CD4-positive, alpha-beta T cell treated with Interleukin-6 at 100 ng/mL for 8 hours (primary cell): Measurements from ENCODE around the gene SCAMP2.
A peak's percentile ranks its signal among the peaks of the same experiment; 100 is the strongest.

Source experiments
- DNase-seq: peaks from one replicate; pipeline ENCODE4 v3.0.0-alpha.2; 2020; ENCODE audit warnings: mixed read lengths, low spot score

SCAMP2 gene

GRCh38 chr15:74838746-74839525 lies 34.2 kb downstream of the SCAMP2 start:
- DNase-seq = no peak

- DNase-seq = no peak
Observed at GRCh38 chr15:74838137-74838516, 35.0 kb downstream of the SCAMP2 start.

GRCh38 chr15:74837482-74838136 lies 35.6 kb downstream of the SCAMP2 start:
- no peak for DNase-seq

- no peak for DNase-seq
Observed at GRCh38 chr15:74836846-74837245, 36.3 kb downstream of the SCAMP2 start.

GRCh38 chr15:74835312-74835823 lies 37.8 kb downstream of the SCAMP2 start:
- peak; percentile 25 for DNase-seq

GRCh38 chr15:74833376-74834107 lies 39.6 kb downstream of the SCAMP2 start:
- DNase-seq = no peak

GRCh38 chr15:74832826-74833225 lies 40.3 kb downstream of the SCAMP2 start:
- DNase-seq = no peak

GRCh38 chr15:74831813-74832495 lies 41.2 kb downstream of the SCAMP2 start:
- no peak for DNase-seq

- no peak for DNase-seq
Observed at GRCh38 chr15:74830868-74831267, 42.3 kb downstream of the SCAMP2 start.

GRCh38 chr15:74829991-74830390 lies 43.2 kb downstream of the SCAMP2 start:
- DNase-seq = no peak

GRCh38 chr15:74829486-74829885 lies 43.7 kb downstream of the SCAMP2 start:
- no peak for DNase-seq

- DNase-seq = no peak
Observed at GRCh38 chr15:74828835-74829234, 44.3 kb downstream of the SCAMP2 start.

GRCh38 chr15:74827614-74828013 lies 45.6 kb downstream of the SCAMP2 start:
- no peak for DNase-seq

GRCh38 chr15:74826921-74827320 lies 46.2 kb downstream of the SCAMP2 start:
- no peak for DNase-seq

GRCh38 chr15:74826364-74826819 lies 46.8 kb downstream of the SCAMP2 start, which contains the start of gene CPLX3:
TSS of gene CPLX3 (plus strand) at chr15:74826627. CDS start at chr15:74826704, 77 bp downstream.
- peak; percentile 17 for DNase-seq

- no peak for DNase-seq
Observed at GRCh38 chr15:74825866-74826265, 47.3 kb downstream of the SCAMP2 start.

- DNase-seq = no peak
Observed at GRCh38 chr15:74824976-74825375, 48.2 kb downstream of the SCAMP2 start.

- DNase-seq = no peak
Observed at GRCh38 chr15:74823324-74823723, 49.8 kb downstream of the SCAMP2 start.

GRCh38 chr15:74822233-74822632 lies 50.9 kb downstream of the SCAMP2 start:
- DNase-seq = no peak

- DNase-seq = no peak
Observed at GRCh38 chr15:74821790-74822158, 51.4 kb downstream of the SCAMP2 start.

- no peak for DNase-seq
Observed at GRCh38 chr15:74821091-74821789, 51.9 kb downstream of the SCAMP2 start.
